ENCODE results near the gene SEPTIN5.

The SEPTIN5 gene

DNA sequence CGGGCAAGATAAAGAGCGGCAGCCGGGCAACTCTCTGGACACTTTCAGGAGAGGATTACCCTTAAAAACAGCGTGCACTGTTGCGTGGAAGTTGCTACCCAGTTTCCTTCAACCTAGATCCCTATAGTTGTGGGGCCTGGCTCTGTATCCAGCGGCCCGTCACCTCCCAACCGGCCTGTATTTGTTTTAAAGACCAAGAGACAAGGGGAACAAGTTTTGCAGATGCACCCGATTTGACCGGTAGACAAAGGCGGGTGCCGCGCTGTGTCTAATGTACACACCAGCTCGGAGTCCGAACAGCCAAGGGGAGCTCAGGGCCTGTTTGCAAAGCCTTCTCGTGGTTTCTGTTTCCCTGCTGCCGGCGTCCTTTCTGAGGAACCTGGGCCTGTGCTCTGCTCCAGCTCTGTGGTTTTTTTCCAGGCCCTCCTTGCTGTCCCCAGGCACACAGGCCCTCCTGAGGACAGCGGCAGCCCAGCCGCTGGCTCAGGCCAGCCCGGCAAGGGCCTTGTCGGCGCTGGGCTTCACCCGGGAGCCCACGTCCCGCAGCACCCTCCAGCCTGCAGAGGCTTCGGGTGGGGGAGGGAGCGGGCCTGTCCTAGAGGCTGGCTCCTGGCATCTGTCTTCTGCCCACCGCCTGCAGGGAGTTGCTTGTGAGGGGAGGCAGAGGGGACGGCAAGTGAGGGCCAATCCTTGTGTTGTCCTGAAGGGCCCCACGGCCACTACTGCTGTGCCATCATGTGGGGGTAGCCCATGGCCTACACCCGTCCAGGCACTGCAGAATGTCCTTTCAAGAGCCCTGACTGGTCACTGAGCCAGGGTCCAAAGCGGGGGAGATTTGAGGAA, 47.6 kb downstream of the SEPTIN5 start:
- H3K14ac ChIP-seq (ENCODE audit: low read length), result no peak overlapping the region
- H4K8ac ChIP-seq (ENCODE audit: low read depth, low read length), result no peak overlapping the region
- no peaks in the 10 kb centered on the region for H3K79me1 ChIP-seq (ENCODE audit: low read length)
- H2BK12ac ChIP-seq (ENCODE audit: low read length), result no peak overlapping the region
- H3K9me3 ChIP-seq (ENCODE audit: insufficient read depth, low read depth, low read length), result peaks cover 15% of the 10 kb centered on the region
- H3K4me2 ChIP-seq (ENCODE audit: low read length), result no peak overlapping the region
- H3K18ac ChIP-seq (ENCODE audit: low read length), result no peak overlapping the region
- H2BK120ac ChIP-seq (ENCODE audit: insufficient read depth, low read length, poor library complexity), result no peak overlapping the region
- no CpG with 5 or more reads among the region's 33 CpGs for WGBS (ENCODE audit: extremely low coverage, insufficient coverage, insufficient read length)
- no peaks in the 10 kb centered on the region for H3K79me2 ChIP-seq (ENCODE audit: control insufficient read depth, insufficient read depth, low read length, poor library complexity)
- no peaks in the 10 kb centered on the region for H3K36me3 ChIP-seq (ENCODE audit: control insufficient read depth in 1 of 2, insufficient read depth in 2 of 2, low read length in 2 of 2)
- no peak overlapping the region for H2AFZ ChIP-seq (ENCODE audit: insufficient read depth, low read length, poor library complexity)
- no peak overlapping the region for H2BK5ac ChIP-seq (ENCODE audit: low read depth, low read length, poor library complexity)
- H3K27me3 ChIP-seq (ENCODE audit: insufficient read depth, low read length), result peaks cover 93% of the 10 kb centered on the region
- no peak overlapping the region for H2AK5ac ChIP-seq (ENCODE audit: low read length)
- no peak overlapping the region for H3K4ac ChIP-seq (ENCODE audit: low read depth, low read length)
- H3K4me1 ChIP-seq (ENCODE audit: control insufficient read depth in 1 of 2, insufficient read depth in 2 of 2, low read length in 2 of 2), result peaks cover 6 to 7% of the 10 kb centered on the region in 2 experiments
- H4K91ac ChIP-seq (ENCODE audit: low read depth, low read length), result no peak overlapping the region
- no peak overlapping the region for H3K4me3 ChIP-seq (ENCODE audit: low read depth, low read length)
- no peak for DNase-seq
- H3K9ac ChIP-seq (ENCODE audit: low read length), result no peak overlapping the region
- H3K27ac ChIP-seq (ENCODE audit: low read depth, low read length), result no peak overlapping the region
- H3K23ac ChIP-seq (ENCODE audit: low read length), result no peak overlapping the region
- no peak overlapping the region for H4K12ac ChIP-seq (ENCODE audit: low read depth, low read length)

- no peak overlapping the region for H3K27ac ChIP-seq (ENCODE audit: low read depth, low read length)
- H3K9me3 ChIP-seq (ENCODE audit: insufficient read depth, low read depth, low read length), result peaks cover 15% of the 10 kb centered on the region
- no peak overlapping the region for H2BK120ac ChIP-seq (ENCODE audit: insufficient read depth, low read length, poor library complexity)
- no peaks in the 10 kb centered on the region for H3K79me2 ChIP-seq (ENCODE audit: control insufficient read depth, insufficient read depth, low read length, poor library complexity)
- no peak overlapping the region for H4K12ac ChIP-seq (ENCODE audit: low read depth, low read length)
- no peaks in the 10 kb centered on the region for H3K36me3 ChIP-seq (ENCODE audit: control insufficient read depth in 1 of 2, insufficient read depth in 2 of 2, low read length in 2 of 2)
- H3K4me1 ChIP-seq (ENCODE audit: control insufficient read depth in 1 of 2, insufficient read depth in 2 of 2, low read length in 2 of 2), result peaks cover 6 to 7% of the 10 kb centered on the region in 2 experiments
- no peak overlapping the region for H3K18ac ChIP-seq (ENCODE audit: low read length)
- H2AK5ac ChIP-seq (ENCODE audit: low read length), result no peak overlapping the region
- WGBS (ENCODE audit: extremely low coverage, insufficient coverage, insufficient read length), result no CpG with 5 or more reads among the region's 34 CpGs
- no peak overlapping the region for H3K4ac ChIP-seq (ENCODE audit: low read depth, low read length)
- H3K4me2 ChIP-seq (ENCODE audit: low read length), result no peak overlapping the region
- no peaks in the 10 kb centered on the region for H3K79me1 ChIP-seq (ENCODE audit: low read length)
- H4K8ac ChIP-seq (ENCODE audit: low read depth, low read length), result no peak overlapping the region
- no peak overlapping the region for H2BK12ac ChIP-seq (ENCODE audit: low read length)
- no peak overlapping the region for H3K4me3 ChIP-seq (ENCODE audit: low read depth, low read length)
- H3K27me3 ChIP-seq (ENCODE audit: insufficient read depth, low read length), result peaks cover 93% of the 10 kb centered on the region
- no peak overlapping the region for H3K14ac ChIP-seq (ENCODE audit: low read length)
- H2BK5ac ChIP-seq (ENCODE audit: low read depth, low read length, poor library complexity), result no peak overlapping the region
- H2AFZ ChIP-seq (ENCODE audit: insufficient read depth, low read length, poor library complexity), result no peak overlapping the region
- DNase-seq, result no peak
- H4K91ac ChIP-seq (ENCODE audit: low read depth, low read length), result no peak overlapping the region
- H3K9ac ChIP-seq (ENCODE audit: low read length), result no peak overlapping the region
- H3K23ac ChIP-seq (ENCODE audit: low read length), result no peak overlapping the region
Observed at GRCh38 chr22:19762568-19763457, 48.5 kb downstream of the SEPTIN5 start.

GRCh38 chr22:19763458-19764298, 49.4 kb downstream of the SEPTIN5 start:
- no peak overlapping the region for H2AFZ ChIP-seq (ENCODE audit: insufficient read depth, low read length, poor library complexity)
- H2BK5ac ChIP-seq (ENCODE audit: low read depth, low read length, poor library complexity), result no peak overlapping the region
- H2AK5ac ChIP-seq (ENCODE audit: low read length), result no peak overlapping the region
- H3K79me1 ChIP-seq (ENCODE audit: low read length), result no peaks in the 10 kb centered on the region
- no peak overlapping the region for H4K8ac ChIP-seq (ENCODE audit: low read depth, low read length)
- H3K79me2 ChIP-seq (ENCODE audit: control insufficient read depth, insufficient read depth, low read length, poor library complexity), result no peaks in the 10 kb centered on the region
- no peaks in the 10 kb centered on the region for H3K36me3 ChIP-seq (ENCODE audit: control insufficient read depth in 1 of 2, insufficient read depth in 2 of 2, low read length in 2 of 2)
- no peak overlapping the region for H3K27ac ChIP-seq (ENCODE audit: low read depth, low read length)
- H3K18ac ChIP-seq (ENCODE audit: low read length), result no peak overlapping the region
- H3K27me3 ChIP-seq (ENCODE audit: insufficient read depth, low read length), result peaks cover 93% of the 10 kb centered on the region
- H3K4ac ChIP-seq (ENCODE audit: low read depth, low read length), result no peak overlapping the region
- WGBS (ENCODE audit: extremely low coverage, insufficient coverage, insufficient read length), result no CpG with 5 or more reads among the region's 39 CpGs
- H4K12ac ChIP-seq (ENCODE audit: low read depth, low read length), result no peak overlapping the region
- H3K9ac ChIP-seq (ENCODE audit: low read length), result no peak overlapping the region
- no peak for DNase-seq
- H3K4me2 ChIP-seq (ENCODE audit: low read length), result no peak overlapping the region
- no peak overlapping the region for H3K23ac ChIP-seq (ENCODE audit: low read length)
- H2BK12ac ChIP-seq (ENCODE audit: low read length), result no peak overlapping the region
- H2BK120ac ChIP-seq (ENCODE audit: insufficient read depth, low read length, poor library complexity), result no peak overlapping the region
- no peak overlapping the region for H4K91ac ChIP-seq (ENCODE audit: low read depth, low read length)
- H3K14ac ChIP-seq (ENCODE audit: low read length), result no peak overlapping the region
- H3K9me3 ChIP-seq (ENCODE audit: insufficient read depth, low read depth, low read length), result peaks cover 15% of the 10 kb centered on the region
- no peak overlapping the region for H3K4me3 ChIP-seq (ENCODE audit: low read depth, low read length)
- peaks cover 6 to 7% of the 10 kb centered on the region in 2 experiments for H3K4me1 ChIP-seq (ENCODE audit: control insufficient read depth in 1 of 2, insufficient read depth in 2 of 2, low read length in 2 of 2)

GRCh38 chr22:19764299-19764593, 49.9 kb downstream of the SEPTIN5 start:
- Histone ChIP-seq H3K79me1 (ENCODE audit: low read length) (no peaks in the 10 kb centered on the region), H4K91ac (ENCODE audit: low read depth, low read length) (no peak overlapping the region), H3K18ac (ENCODE audit: low read length) (no peak overlapping the region), H3K14ac (ENCODE audit: low read length) (no peak overlapping the region), H3K23ac (ENCODE audit: low read length) (no peak overlapping the region), H2BK12ac (ENCODE audit: low read length) (no peak overlapping the region), H3K36me3 (ENCODE audit: control insufficient read depth in 1 of 2, insufficient read depth in 2 of 2, low read length in 2 of 2) (no peaks in the 10 kb centered on the region), H2BK5ac (ENCODE audit: low read depth, low read length, poor library complexity) (no peak overlapping the region), H3K4me2 (ENCODE audit: low read length) (no peak overlapping the region), H4K8ac (ENCODE audit: low read depth, low read length) (no peak overlapping the region), H3K4me3 (ENCODE audit: low read depth, low read length) (no peak overlapping the region), H3K79me2 (ENCODE audit: control insufficient read depth, insufficient read depth, low read length, poor library complexity) (no peaks in the 10 kb centered on the region), H2AFZ (ENCODE audit: insufficient read depth, low read length, poor library complexity) (no peak overlapping the region), H4K12ac (ENCODE audit: low read depth, low read length) (no peak overlapping the region), H2AK5ac (ENCODE audit: low read length) (no peak overlapping the region), H3K9me3 (ENCODE audit: insufficient read depth, low read depth, low read length) (peaks cover 15% of the 10 kb centered on the region), H3K9ac (ENCODE audit: low read length) (no peak overlapping the region), H3K27ac (ENCODE audit: low read depth, low read length) (no peak overlapping the region), H2BK120ac (ENCODE audit: insufficient read depth, low read length, poor library complexity) (no peak overlapping the region), H3K27me3 (ENCODE audit: insufficient read depth, low read length) (peaks cover 88% of the 10 kb centered on the region), H3K4ac (ENCODE audit: low read depth, low read length) (no peak overlapping the region), H3K4me1 (ENCODE audit: control insufficient read depth in 1 of 2, insufficient read depth in 2 of 2, low read length in 2 of 2) (peaks cover 6 to 7% of the 10 kb centered on the region in 2 experiments)
- no CpG with 5 or more reads among the region's 17 CpGs for WGBS (ENCODE audit: extremely low coverage, insufficient coverage, insufficient read length)
- no peak for DNase-seq

Measured in trophoblast cell (in vitro differentiated cells and primary cell).